HepG2 (cell line): ENCODE results near the gene DDI2. TPM values are rescaled to one million over a fixed set of nuclear protein-coding genes. Genes with fewer than 3 reads are reported as not detected.
A peak's percentile ranks its signal among the peaks of the same experiment; 100 is the strongest.

ENCODE experiments used
- DZIP1 ChIP-seq: sonication (generic); formaldehyde crosslinking; IDR thresholded peaks from 2 replicates; pipeline ENCODE4 v1.5.0; 2020; ENCODE audit warnings: mild to moderate bottlenecking, missing genetic modification reagents
- KDM5B ChIP-seq: sonication (generic); formaldehyde crosslinking; IDR thresholded peaks from 2 replicates; pipeline ENCODE4 v1.4.0; 2020; ENCODE audit warnings: missing genetic modification reagents, mild to moderate bottlenecking, borderline replicate concordance
- TGIF2 ChIP-seq: IDR thresholded peaks from 2 replicates; pipeline ENCODE4 v1.6.1; 2016; ENCODE audit warnings: control low read depth, missing compliant biosample characterization
- ZNF607 ChIP-seq: sonication (generic); formaldehyde crosslinking; IDR thresholded peaks from 2 replicates; pipeline ENCODE4 v1.5.1; 2020; ENCODE audit warnings: missing genetic modification reagents, mild to moderate bottlenecking, borderline replicate concordance
- ZNF687 ChIP-seq: sonication (generic); formaldehyde crosslinking; IDR thresholded peaks from 2 replicates; pipeline ENCODE4 v1.5.1; 2020; ENCODE audit warnings: mild to moderate bottlenecking, missing genetic modification reagents, moderate library complexity
- polyA plus RNA-seq, 8 experiments: library from polyadenylated mRNA; depleted of rRNA in 3 of 8; stranded (reverse) in 7 of 8; unstranded in 1 of 8; fragments of >200 nt; fragmentation: Illumina TruSeq in 4 of 8; extraction: Trizol in 4 of 8; gene quantifications; 2 replicates each; pipeline versions ENCODE4 v1.2.1 to v1.2.3, GENCODE V29; 2011 to 2016; ENCODE audit warnings: low read depth in 4 of 8, missing spikeins in 1 of 8, mixed read lengths in 1 of 8; ENCODE audit not compliant: insufficient read depth in 1 of 8
- total RNA-seq, 5 experiments: library from RNA; depleted of rRNA; stranded (reverse); fragments of >200 nt; fragmentation: Illumina TruSeq; extraction: Trizol; gene quantifications; 2 replicates each; pipeline ENCODE4 v1.2.3, GENCODE V29; 2016; ENCODE audit warnings: low read depth in 1 of 5
- TF ChIP-seq, protein P1 (sequence below): sonication (generic); formaldehyde crosslinking; IDR thresholded peaks from 2 replicates; pipeline ENCODE4 v1.4.0; 2020; ENCODE audit warnings: mild to moderate bottlenecking, missing genetic modification reagents, borderline replicate concordance
- TF ChIP-seq, protein P2 (sequence below): sonication (generic); formaldehyde crosslinking; IDR thresholded peaks from 2 replicates; pipeline ENCODE4 v1.5.0; 2020; ENCODE audit warnings: missing genetic modification reagents

The DDI2 gene
- total and polyA plus RNA-seq, 2 of the 13 experiments (the other 11 are each of a cell fraction or from before 2014, with no cell fraction given) = 8.5 to 25.7 TPM

GRCh38 chr1:15617173-15618076, at the start of gene DDI2 (continued):
- TF ChIP-seq ZNF687 (CRISPR knock-in tag) (peak; percentile 75), TGIF2 (peak; percentile 53; the same call in 1 of the 2 replicates), KDM5B (CRISPR knock-in tag) (peak; percentile 78), DZIP1 (CRISPR knock-in tag) (peak; percentile 83), ZNF607 (CRISPR knock-in tag) (0 out of 2 replicates have a peak, but pooled peaks have one; percentile 64)
- TF ChIP-seq, protein P1, sequence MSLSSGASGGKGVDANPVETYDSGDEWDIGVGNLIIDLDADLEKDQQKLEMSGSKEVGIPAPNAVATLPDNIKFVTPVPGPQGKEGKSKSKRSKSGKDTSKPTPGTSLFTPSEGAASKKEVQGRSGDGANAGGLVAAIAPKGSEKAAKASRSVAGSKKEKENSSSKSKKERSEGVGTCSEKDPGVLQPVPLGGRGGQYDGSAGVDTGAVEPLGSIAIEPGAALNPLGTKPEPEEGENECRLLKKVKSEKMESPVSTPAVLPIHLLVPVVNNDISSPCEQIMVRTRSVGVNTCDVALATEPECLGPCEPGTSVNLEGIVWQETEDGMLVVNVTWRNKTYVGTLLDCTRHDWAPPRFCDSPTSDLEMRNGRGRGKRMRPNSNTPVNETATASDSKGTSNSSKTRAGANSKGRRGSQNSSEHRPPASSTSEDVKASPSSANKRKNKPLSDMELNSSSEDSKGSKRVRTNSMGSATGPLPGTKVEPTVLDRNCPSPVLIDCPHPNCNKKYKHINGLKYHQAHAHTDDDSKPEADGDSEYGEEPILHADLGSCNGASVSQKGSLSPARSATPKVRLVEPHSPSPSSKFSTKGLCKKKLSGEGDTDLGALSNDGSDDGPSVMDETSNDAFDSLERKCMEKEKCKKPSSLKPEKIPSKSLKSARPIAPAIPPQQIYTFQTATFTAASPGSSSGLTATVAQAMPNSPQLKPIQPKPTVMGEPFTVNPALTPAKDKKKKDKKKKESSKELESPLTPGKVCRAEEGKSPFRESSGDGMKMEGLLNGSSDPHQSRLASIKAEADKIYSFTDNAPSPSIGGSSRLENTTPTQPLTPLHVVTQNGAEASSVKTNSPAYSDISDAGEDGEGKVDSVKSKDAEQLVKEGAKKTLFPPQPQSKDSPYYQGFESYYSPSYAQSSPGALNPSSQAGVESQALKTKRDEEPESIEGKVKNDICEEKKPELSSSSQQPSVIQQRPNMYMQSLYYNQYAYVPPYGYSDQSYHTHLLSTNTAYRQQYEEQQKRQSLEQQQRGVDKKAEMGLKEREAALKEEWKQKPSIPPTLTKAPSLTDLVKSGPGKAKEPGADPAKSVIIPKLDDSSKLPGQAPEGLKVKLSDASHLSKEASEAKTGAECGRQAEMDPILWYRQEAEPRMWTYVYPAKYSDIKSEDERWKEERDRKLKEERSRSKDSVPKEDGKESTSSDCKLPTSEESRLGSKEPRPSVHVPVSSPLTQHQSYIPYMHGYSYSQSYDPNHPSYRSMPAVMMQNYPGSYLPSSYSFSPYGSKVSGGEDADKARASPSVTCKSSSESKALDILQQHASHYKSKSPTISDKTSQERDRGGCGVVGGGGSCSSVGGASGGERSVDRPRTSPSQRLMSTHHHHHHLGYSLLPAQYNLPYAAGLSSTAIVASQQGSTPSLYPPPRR (CRISPR knock-in tag) = no peak
- TF ChIP-seq, protein P2, sequence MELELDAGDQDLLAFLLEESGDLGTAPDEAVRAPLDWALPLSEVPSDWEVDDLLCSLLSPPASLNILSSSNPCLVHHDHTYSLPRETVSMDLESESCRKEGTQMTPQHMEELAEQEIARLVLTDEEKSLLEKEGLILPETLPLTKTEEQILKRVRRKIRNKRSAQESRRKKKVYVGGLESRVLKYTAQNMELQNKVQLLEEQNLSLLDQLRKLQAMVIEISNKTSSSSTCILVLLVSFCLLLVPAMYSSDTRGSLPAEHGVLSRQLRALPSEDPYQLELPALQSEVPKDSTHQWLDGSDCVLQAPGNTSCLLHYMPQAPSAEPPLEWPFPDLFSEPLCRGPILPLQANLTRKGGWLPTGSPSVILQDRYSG = peak; percentile 67; the same call in 1 of the 2 replicates
